Central memory CD8-positive, alpha-beta T cell (primary cell): ENCODE measurements around the gene STK32B.
A peak's percentile ranks its signal among the peaks of the same experiment; 100 is the strongest.
"Not testable (repeated sequence)": the region's sequence is repeated elsewhere in the genome, so short reads cannot be mapped to it uniquely, and the experiment has no call there.

ENCODE experiments used
- ATAC-seq: fragments of 150-1000 bp; cut with Tn5 transposase; replicated peaks from 2 replicates; pipeline ENCODE4 v1.10.0; 2022; ENCODE audit warnings: mild to moderate bottlenecking, moderate FRiP score, moderate number of reproducible peaks; ENCODE audit not compliant: poor library complexity, severe bottlenecking; ENCODE audit errors: extremely low read depth
- DNase-seq, 2 donors: peaks; one replicate each; pipeline ENCODE4 v3.0.0; 2021; ENCODE audit warnings: low spot score in 2 of 2
- H3K27ac Mint-ChIP-seq: one replicate; pipeline ENCODE4 v1.8.0; 2022; ENCODE audit warnings: low read depth, mild to moderate bottlenecking, moderate library complexity, mixed read lengths
- H3K27me3 Mint-ChIP-seq: one replicate; pipeline ENCODE4 v1.8.0; 2022; ENCODE audit warnings: mixed read lengths
- H3K36me3 Mint-ChIP-seq: one replicate; pipeline ENCODE4 v1.8.0; 2022; ENCODE audit warnings: mild to moderate bottlenecking, moderate library complexity, mixed read lengths; ENCODE audit not compliant: insufficient read depth
- H3K4me1 Mint-ChIP-seq: one replicate; pipeline ENCODE4 v1.8.0; 2022; ENCODE audit warnings: mixed read lengths
- H3K4me3 Mint-ChIP-seq: one replicate; pipeline ENCODE4 v1.8.0; 2022; ENCODE audit warnings: mild to moderate bottlenecking, moderate library complexity, mixed read lengths
- H3K9me3 Mint-ChIP-seq: one replicate; pipeline ENCODE4 v1.8.0; 2022; ENCODE audit warnings: mixed read lengths

The STK32B gene

DNA sequence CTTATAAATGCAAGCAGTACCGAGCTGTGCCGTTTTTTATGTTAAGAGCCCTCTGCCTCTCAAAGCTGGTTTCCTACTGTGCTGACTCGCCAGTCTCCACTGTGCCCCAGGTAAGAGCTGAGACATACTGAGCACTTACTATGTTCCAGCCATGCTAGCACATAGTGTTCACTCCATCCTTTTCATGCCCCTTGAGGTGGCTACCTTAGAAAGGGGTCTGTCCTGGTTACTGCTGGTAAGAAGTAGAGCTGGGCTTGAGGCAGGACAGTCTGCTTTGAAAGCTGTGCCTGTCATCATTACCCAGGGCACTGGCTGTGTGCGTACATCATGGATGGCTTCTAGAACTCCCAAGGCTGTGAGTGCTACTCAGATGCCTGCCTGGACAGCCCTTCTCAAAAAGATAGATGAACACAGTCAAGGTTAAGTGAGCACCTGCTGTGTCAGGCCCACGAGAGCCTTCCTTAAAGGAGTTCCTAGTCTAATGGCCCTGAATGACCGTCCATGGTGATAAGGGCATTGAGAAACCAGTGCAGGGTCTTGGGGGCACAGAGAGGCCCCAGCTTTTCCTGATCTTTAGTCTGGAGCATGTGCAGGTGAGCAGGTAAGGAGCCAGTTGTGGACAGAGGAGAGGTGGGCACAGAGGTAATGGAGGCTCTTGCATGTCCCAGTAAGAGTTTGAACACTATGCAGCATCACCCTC lies 1.6 kb downstream of the STK32B start:
- no peaks in the 10 kb centered on the region for H3K9me3 Mint-ChIP-seq
- H3K4me3 Mint-ChIP-seq, result peak overlapping the region; percentile 74
- peaks cover 91% of the 10 kb centered on the region for H3K27me3 Mint-ChIP-seq
- no peak overlapping the region for H3K27ac Mint-ChIP-seq
- peaks cover 2% of the 10 kb centered on the region for H3K36me3 Mint-ChIP-seq
- DNase-seq, result no peak
- ATAC-seq, result no peak
- H3K4me1 Mint-ChIP-seq, result peaks cover 13% of the 10 kb centered on the region

DNA sequence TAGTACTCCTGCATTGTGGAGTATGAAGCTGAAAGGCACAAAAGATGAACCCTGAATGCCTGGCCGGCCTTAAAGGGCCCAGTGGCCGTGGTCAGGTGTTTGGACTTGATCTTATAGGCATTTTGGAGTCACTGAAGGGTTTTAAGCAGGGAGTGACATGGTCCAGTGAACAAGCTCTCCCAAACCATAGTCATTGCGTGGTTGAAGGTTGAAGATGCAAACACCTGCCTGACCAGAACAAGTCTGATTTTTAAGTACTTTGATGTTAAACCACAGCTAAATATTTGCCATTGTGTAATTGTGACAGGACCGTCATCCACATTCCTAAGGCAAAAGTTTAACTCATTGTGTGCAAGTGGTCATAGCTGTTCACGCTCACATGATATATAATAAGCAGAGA lies 3.3 kb downstream of the STK32B start:
- Mint-ChIP-seq H3K4me3 (no peak overlapping the region), H3K9me3 (no peaks in the 10 kb centered on the region), H3K27ac (no peak overlapping the region), H3K27me3 (peaks cover 78% of the 10 kb centered on the region), H3K36me3 (peaks cover 2% of the 10 kb centered on the region), H3K4me1 (peaks cover 13% of the 10 kb centered on the region)
- ATAC-seq, result no peak
- no peak for DNase-seq

DNA sequence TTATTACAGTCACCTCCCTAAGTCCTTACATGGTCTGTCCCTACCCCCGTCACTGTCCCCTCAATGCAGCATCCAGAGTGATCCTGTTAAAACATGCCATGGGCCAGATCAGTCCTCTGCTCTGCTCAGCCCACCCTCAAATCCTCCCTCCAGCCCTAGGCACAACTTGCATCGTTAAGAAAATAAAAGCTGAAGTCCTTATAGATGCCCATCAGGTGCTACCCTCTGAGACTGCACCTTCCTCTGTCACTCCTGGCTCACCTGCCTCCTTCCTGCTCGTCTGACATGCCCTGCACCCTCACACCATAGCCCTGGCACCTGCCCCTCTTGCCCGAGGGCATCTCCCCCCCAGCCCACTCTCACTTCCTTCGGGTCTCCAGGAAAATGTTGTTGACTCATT lies 4.1 kb downstream of the STK32B start:
- Mint-ChIP-seq H3K27ac (no peak overlapping the region), H3K27me3 (peaks cover 69% of the 10 kb centered on the region), H3K4me3 (no peak overlapping the region), H3K9me3 (no peaks in the 10 kb centered on the region), H3K4me1 (peaks cover 9% of the 10 kb centered on the region), H3K36me3 (peaks cover 2% of the 10 kb centered on the region)
- DNase-seq (no peak), ATAC-seq (no peak)

DNA sequence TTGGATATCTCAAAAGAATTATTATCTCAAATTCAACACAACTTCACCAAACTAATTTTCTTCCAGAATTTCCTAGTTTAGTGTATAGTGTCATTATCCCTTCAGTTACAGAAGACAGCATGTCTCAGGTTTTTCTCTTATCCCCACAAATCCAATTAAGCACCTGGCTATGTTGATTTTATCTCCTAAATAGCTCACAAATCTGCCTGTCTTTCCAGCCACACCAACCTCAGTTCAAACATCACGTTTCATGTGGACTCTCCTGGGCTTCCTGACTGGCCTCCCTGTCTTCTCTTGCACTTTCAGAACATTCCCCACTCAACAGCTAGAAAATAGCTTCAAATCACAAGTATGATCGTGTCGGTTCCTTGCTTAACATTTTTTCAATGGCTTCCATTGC lies 14.8 kb downstream of the STK32B start:
- ATAC-seq (no peak), DNase-seq (no peak)
- H3K9me3 Mint-ChIP-seq, result no peaks in the 10 kb centered on the region
- no peak overlapping the region for H3K4me3 Mint-ChIP-seq
- peaks cover 4% of the 10 kb centered on the region for H3K36me3 Mint-ChIP-seq
- no peak overlapping the region for H3K27ac Mint-ChIP-seq
- H3K4me1 Mint-ChIP-seq, result no peaks in the 10 kb centered on the region
- peaks cover 38% of the 10 kb centered on the region for H3K27me3 Mint-ChIP-seq

DNA sequence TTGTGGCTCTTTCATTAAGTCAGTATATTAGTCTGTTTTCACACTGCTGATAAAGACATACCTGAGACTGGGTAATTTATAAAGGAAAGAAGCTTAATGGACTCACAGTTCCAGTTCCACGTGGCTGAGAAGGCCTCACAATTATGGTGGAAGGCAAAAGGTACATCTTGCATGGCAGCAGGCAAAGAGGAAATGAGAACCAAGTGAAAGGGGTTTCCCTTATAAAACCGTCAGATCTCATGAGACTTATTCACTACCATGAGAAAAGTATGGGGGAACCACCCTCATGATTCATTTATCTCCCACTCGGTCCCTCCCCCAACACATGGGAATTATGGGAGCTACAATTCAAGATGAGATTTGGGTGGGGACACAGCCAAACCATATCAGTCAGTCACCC lies 15.7 kb downstream of the STK32B start:
- not testable (repeated sequence) for H3K36me3 Mint-ChIP-seq, DNase-seq, ATAC-seq, H3K27ac Mint-ChIP-seq, H3K4me1 Mint-ChIP-seq, H3K4me3 Mint-ChIP-seq, H3K9me3 Mint-ChIP-seq
- H3K27me3 Mint-ChIP-seq, result peaks cover 29% of the 10 kb centered on the region

DNA sequence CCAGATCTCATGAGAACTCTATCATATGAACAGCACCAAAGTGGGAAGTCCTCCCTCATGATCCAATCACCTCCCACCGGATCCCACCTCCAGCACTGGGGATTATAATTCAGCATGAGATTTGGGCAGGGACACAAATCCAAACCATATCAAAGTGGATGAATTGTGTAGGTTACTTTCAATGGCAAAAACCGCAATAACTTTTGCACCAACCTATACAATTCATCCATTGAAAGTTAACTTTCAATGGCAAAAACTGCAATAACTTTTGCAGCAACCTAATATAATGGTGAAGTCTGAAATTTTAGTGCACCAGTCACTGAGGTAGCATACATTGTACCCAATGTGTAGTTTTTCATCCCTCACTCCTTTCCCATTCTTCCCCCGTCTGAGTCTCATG lies 16.6 kb downstream of the STK32B start:
- peaks cover 4% of the 10 kb centered on the region for H3K36me3 Mint-ChIP-seq
- H3K4me1 Mint-ChIP-seq, result no peaks in the 10 kb centered on the region
- DNase-seq, result no peak
- no peak overlapping the region for H3K27ac Mint-ChIP-seq
- peaks cover 23% of the 10 kb centered on the region for H3K27me3 Mint-ChIP-seq
- H3K4me3 Mint-ChIP-seq, result no peak overlapping the region
- H3K9me3 Mint-ChIP-seq, result no peaks in the 10 kb centered on the region
- no peak for ATAC-seq

DNA sequence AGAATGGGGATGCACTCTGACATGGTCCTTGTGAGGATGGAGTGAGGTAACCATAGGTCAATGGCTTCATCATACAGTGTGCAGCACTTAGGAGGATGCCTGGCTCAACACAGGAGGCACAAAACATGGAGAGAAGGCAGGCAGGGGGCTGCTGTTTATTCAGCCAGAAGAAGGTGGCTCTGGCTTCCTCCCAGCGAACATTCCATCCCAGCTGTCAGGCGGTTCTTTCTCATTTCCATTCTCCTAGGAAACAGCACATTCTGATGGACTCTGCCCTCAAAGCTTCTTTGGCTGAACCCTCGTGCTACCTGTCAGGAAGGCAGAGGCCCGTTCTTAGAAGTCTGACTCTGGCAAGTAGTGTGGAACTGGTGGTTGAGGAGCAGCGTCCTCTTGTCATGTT lies 18.6 kb downstream of the STK32B start:
- H3K36me3 Mint-ChIP-seq, result peaks cover 4% of the 10 kb centered on the region
- no peaks in the 10 kb centered on the region for H3K9me3 Mint-ChIP-seq
- no peak overlapping the region for H3K4me3 Mint-ChIP-seq
- H3K4me1 Mint-ChIP-seq, result no peaks in the 10 kb centered on the region
- ATAC-seq, result no peak
- no peak for DNase-seq
- H3K27me3 Mint-ChIP-seq, result peaks cover 24% of the 10 kb centered on the region
- no peak overlapping the region for H3K27ac Mint-ChIP-seq

DNA sequence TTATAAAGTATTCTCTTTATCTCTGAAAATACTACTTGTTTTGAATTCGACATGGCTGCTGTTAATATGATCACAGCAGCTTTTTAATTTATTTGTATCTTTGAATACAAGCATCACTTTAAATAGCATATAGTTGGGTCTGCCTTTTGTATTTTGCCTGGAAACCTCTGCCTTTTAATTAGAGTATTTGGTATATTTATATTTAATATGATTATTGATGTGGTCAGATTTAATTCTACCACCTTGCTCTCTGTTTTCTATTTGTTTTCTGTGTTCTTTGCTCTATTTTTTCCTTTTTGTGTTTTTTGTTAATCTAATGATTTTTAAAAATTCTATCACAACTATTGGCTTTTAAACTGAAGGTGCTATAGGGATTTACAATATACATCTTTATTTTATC lies 21.7 kb downstream of the STK32B start:
- no peaks in the 10 kb centered on the region for H3K4me1 Mint-ChIP-seq
- H3K9me3 Mint-ChIP-seq, result no peaks in the 10 kb centered on the region
- ATAC-seq (no peak), DNase-seq (no peak)
- H3K27ac Mint-ChIP-seq, result no peak overlapping the region
- H3K27me3 Mint-ChIP-seq, result peaks cover 17% of the 10 kb centered on the region
- H3K4me3 Mint-ChIP-seq, result no peak overlapping the region
- H3K36me3 Mint-ChIP-seq, result peaks cover 2% of the 10 kb centered on the region

DNA sequence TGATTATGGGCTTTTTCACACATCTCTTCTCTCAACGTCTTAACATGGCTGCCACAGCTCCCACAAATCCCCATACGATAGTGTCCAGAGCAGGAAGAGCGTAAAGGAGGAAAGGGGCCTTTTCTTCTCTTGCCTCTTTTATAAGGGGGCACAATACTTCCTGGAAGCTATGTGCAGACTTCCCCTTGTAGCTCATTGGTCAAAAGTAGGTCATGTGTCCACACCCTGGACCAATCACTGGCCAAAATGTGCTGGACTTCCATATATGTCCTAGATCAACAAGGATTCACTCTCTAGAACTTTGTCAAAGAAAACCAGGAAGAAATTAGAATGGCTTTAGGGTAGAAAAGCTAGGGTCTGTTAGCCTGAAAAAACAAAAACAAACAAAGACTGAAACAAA lies 26.7 kb downstream of the STK32B start:
- ATAC-seq, result no peak
- peaks cover 2% of the 10 kb centered on the region for H3K36me3 Mint-ChIP-seq
- H3K4me3 Mint-ChIP-seq, result no peak overlapping the region
- H3K27ac Mint-ChIP-seq, result no peak overlapping the region
- peaks cover 47% of the 10 kb centered on the region for H3K27me3 Mint-ChIP-seq
- peaks cover 14% of the 10 kb centered on the region for H3K9me3 Mint-ChIP-seq
- no peaks in the 10 kb centered on the region for H3K4me1 Mint-ChIP-seq
- DNase-seq, result no peak

DNA sequence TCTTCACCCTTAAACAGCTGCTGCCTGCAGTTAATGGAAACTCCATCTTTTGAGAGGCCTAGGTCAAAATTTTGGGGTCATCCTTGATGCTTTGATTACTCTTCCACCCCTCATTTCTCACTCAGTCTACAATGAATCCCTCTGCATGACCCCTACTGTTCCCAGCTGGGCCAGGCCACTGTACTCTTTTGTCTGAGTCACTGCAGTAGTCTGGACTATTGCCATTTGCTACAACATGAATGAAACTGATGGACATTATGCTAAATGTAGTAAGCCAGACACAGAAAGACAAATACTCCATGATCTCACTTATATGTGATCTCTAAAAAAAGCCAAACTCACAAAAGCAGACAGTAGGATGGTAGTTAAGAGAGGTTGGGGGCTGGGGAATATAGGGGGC lies 28.3 kb downstream of the STK32B start:
- peaks cover 51% of the 10 kb centered on the region for H3K27me3 Mint-ChIP-seq
- peaks cover 14% of the 10 kb centered on the region for H3K9me3 Mint-ChIP-seq
- no peaks in the 10 kb centered on the region for H3K4me1 Mint-ChIP-seq
- no peak overlapping the region for H3K27ac Mint-ChIP-seq
- no peak overlapping the region for H3K4me3 Mint-ChIP-seq
- DNase-seq, result no peak
- ATAC-seq, result no peak
- peaks cover 2% of the 10 kb centered on the region for H3K36me3 Mint-ChIP-seq

DNA sequence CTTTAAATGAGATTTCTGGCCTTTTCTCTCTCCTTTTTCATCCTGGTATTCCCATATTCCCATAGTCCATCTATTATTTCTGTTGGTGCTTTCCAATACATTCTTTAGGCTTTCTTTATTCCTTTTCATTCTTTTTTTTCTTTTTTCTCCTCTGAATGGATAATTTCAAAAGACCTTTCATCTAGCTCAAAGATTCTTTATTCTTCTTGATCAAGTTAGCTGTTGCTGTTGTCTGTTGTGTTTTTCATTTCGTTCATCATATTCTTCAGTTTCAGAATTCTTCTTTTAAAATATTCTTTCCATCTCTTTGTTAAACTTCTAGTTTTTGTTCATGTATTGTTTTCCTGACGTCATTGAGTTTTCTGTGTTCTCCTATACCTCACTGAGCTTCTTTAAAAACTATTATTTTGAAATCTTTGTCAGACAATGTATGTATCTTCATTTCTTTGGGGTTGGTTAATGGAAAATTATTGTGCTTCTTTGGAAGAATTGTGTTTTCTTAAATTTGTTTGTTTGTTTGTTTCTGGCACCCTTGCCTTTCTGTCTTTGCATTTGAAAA lies 30.2 kb downstream of the STK32B start:
- DNase-seq (no peak), ATAC-seq (no peak)
- Mint-ChIP-seq H3K27me3 (peaks cover 62% of the 10 kb centered on the region), H3K4me1 (no peaks in the 10 kb centered on the region), H3K9me3 (peaks cover 25% of the 10 kb centered on the region), H3K4me3 (no peak overlapping the region), H3K27ac (no peak overlapping the region), H3K36me3 (peaks cover 2% of the 10 kb centered on the region)

DNA sequence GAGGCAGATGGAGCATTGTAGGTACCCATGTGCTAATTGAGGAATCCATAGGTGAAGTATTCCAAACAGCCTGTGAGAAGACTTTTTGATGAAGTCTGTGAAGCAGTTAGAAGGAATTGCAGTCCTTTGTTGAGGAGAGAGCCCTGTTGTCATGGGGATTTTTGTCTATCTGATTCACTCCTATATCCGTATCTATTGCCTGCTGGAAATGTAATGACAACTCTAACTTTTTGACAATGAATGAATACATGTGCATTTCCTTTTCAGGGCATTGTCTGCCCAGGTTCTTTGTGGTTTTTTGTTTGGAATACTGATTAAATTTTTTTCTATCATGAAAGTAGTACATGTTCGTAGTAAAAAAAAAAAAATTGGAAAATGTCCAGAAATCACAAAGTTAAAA lies 31.1 kb downstream of the STK32B start:
- Mint-ChIP-seq H3K36me3 (peaks cover 2% of the 10 kb centered on the region), H3K9me3 (peaks cover 25% of the 10 kb centered on the region), H3K4me3 (no peak overlapping the region), H3K27me3 (peaks cover 55% of the 10 kb centered on the region), H3K27ac (no peak overlapping the region), H3K4me1 (no peaks in the 10 kb centered on the region)
- ATAC-seq (no peak), DNase-seq (no peak)

DNA sequence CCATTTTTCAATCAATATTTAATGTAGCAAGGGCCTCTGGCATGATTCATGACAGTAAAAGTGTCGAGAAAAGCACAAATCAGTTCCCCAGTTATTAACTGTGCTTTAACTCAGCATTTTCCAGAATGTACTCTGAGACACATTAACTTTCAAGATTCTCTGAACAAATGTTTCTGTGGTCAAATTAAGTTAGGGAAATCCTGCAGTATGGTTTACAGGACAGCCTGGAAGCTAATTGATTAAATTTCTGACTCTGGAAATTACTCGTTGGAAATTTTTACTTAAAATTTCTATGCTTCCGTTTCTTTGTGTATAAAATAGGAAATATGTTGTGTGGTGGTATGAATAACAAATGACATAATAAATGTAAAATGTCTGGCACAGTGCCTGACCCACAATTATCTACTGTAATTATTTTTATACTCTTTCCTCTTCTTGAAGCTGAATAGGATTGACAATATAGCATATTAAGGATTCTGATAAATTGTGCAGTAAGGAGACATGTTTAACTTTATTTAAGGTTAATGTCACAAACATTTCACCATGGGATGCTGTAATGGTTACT lies 33.7 kb downstream of the STK32B start:
- Mint-ChIP-seq H3K9me3 (peaks cover 25% of the 10 kb centered on the region), H3K4me1 (no peaks in the 10 kb centered on the region), H3K27ac (no peak overlapping the region), H3K36me3 (no peaks in the 10 kb centered on the region), H3K27me3 (peaks cover 53% of the 10 kb centered on the region), H3K4me3 (no peak overlapping the region)
- DNase-seq (no peak), ATAC-seq (no peak)
